HG02759 (cell line): ENCODE measurements around the gene UGT2B15.
"Not testable (repeated sequence)": the region's sequence is repeated elsewhere in the genome, so short reads cannot be mapped to it uniquely, and the experiment has no call there.

Experiments
- ATAC-seq: cut with Tn5 transposase; IDR thresholded peaks from one replicate; pipeline ENCODE4 v1.9.1; 2021; ENCODE audit warnings: mild to moderate bottlenecking, moderate library complexity; ENCODE audit not compliant: unreplicated experiment

The UGT2B15 gene

GRCh38 chr4:68670479-68670939, at the start of gene UGT2B15:
TSS of gene UGT2B15 (minus strand) at chr4:68670652. CDS start at chr4:68670618, 34 bp downstream.
- not testable (repeated sequence) for ATAC-seq

GRCh38 chr4:68719075-68719473, 48.6 kb upstream of the UGT2B15 start:
- no peak for ATAC-seq

DNA sequence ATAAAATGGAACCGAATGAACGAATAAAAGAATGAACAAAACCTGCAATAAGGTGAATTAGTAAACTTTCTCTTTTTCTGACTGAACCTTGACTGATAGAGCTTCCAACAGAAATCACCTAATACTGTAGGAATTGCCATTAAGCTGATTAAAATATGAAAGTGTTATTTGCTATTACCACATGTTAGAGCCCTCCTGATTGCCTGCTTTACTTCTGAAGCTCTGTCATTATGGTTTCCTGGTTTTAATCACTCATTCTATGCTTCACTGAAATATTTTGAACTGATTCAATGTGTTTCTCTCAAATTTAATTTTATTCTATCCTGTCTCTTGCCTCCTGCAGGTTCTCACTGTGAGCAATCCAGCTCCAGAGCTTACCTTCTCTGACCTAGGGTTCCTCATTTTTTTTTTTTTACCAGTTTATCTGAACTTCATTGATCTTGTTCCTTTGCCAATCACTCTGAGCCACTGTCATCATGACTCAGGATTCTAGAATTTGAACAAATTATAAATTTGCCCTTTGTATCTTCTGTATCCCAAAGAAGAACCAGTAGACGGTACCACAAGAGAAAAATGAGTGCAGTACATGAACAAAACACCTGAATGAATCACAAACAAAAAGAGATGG, 48.1 kb upstream of the UGT2B15 start:
- peak; percentile 47 for ATAC-seq

DNA sequence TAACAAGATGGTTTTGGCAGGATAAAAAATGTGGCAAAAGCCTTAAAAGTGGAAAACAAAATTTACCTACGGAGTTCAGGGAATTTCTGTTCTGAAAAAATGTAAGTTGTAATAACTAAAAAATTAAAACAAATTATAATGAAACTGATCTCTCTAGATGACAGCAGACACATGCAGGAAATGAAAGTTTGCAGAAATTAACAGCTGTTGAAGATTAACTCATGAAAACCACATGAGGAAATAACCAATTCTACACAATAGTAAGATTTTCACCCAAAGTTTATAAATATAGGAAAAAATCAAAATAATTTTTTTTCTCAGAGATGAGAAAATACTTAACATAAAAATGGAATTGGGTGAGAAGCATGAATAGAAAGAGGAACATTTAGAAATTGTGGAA, 47.5 kb upstream of the UGT2B15 start:
- peak; percentile 57 for ATAC-seq

DNA sequence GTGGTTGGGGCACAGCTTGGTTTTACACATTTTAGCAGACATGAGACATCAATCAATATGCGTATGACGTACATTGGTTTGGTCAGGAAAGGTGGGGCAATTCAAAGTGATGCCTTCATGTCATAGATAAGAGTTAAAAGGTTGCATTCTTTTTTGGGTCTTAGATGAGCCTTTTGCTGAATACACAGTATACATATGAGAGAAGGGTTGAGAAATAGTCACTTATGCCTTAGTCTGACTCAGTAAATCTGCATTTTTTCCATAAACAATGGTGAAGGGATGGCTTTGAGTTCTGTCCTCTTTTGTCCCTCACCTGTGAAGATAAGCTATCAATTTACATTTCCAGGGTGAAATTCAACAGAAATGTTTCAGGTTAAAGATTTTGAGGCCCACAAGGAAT, 43.9 kb upstream of the UGT2B15 start:
- no peak for ATAC-seq

GRCh38 chr4:68712207-68712606, 41.8 kb upstream of the UGT2B15 start:
- ATAC-seq, result no peak

DNA sequence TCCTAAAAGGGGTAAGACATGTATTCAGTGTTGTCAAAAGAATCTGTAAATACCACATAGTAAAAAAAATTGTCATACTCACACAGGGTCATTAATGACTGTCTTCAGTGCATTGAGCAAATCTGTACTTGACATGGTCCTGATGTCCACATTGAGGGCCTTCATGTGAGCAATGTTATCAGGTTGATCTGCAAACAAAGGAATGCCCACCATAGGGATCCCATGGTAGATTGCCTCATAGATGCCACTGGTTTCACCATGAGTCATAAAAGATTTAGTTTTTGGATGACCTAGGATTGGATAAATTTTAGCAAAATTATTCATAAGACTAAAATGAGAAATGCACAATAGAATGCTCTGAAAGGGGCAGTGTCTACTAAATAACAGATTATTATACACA, 38.1 kb upstream of the UGT2B15 start:
- ATAC-seq, result no peak

DNA sequence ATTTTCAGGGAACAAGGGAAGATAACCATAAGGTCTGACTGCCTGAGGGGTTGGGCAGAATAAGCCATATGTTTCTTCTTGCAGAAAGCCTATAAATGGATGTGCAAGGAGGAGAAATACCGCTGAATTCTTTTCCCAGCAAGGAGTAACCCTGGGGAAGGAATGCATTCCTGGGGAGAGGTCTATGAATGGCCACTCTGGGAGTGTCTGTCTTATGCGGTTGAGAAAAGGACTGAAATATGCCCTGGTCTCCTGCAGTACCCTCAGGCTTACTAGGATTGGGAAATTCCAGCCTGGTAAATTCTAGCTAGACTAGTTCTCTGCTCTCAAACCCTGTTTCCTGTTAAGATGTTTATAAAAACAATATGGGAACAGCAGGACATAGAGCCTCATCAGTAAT, 32.7 kb upstream of the UGT2B15 start:
- not testable (repeated sequence) for ATAC-seq

GRCh38 chr4:68700152-68700551, 29.7 kb upstream of the UGT2B15 start:
- no peak for ATAC-seq

- ATAC-seq, result no peak
Observed at GRCh38 chr4:68693325-68694075, 23.0 kb upstream of the UGT2B15 start.

GRCh38 chr4:68691186-68691585, 20.7 kb upstream of the UGT2B15 start:
- no peak for ATAC-seq

GRCh38 chr4:68683034-68683433, 12.6 kb upstream of the UGT2B15 start:
- no peak for ATAC-seq

GRCh38 chr4:68681298-68681697, 10.8 kb upstream of the UGT2B15 start:
- ATAC-seq, result not testable (repeated sequence)

DNA sequence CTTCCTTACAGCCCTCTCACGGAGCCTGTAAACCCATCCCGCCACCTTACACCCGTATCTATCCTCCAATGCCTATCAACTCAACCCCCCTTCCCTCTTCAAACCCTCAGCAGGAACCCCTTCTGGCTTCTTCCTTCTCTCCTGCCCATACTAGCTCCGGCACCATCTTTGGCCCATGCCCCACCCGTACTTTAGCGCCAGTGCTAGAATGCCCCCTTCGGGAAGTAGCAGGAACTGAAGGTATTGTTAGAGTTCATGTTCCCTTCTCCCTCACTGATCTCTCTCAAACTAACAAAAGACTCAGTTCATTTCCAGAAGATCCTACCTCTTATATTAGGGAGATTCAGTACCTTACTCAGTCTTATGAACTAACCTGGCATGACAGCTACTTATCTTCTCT, 2.7 kb upstream of the UGT2B15 start:
- no peak for ATAC-seq

DNA sequence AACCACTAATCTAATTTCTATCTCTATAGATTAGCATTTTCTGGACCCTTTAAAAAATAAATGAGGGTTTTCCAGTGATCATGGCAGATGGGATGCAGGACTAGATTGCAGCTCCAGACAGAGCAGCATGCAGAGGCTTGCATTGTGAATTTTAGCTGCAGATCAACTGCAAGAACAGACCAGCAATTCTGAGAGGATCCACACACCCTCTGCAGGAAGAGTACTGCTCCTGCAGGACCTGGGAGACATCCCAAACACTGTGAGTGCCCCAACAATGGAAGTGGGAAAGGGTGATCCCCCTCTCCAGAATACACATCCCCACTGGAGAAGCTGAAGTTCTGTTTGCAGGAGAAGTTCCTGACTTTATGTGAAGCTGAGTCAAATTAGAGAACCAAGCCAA, 765 bp upstream of the UGT2B15 start:
- not testable (repeated sequence) for ATAC-seq

DNA sequence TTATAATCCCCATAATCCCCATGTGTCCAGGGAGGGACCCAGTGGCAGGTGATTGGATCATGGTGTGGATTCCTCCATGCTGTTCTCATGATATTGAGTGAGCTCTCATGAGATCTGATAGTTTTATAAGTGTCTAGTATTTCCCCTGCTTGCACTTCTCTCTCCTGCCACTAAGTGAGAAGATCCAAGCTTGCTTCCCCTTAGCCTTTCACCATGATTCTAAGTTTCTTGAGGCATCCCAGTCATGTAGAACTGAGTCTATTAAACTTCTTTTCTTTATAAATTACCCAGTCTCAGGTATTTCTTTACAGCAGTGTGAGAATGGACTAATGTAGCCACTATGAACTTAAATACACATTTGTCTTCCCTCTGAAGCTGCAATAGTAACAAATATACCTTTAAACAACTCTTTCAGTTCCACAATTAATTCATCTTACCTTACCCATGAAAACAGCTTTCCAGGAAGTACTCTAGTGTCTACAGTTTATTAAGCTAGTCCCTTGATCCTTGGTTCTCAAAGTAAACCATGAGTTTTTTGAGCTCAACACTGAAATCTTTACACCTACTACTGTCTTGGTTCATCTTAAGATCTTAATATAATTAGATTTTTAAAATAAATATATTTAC, 1.8 kb downstream of the UGT2B15 start:
- not testable (repeated sequence) for ATAC-seq

DNA sequence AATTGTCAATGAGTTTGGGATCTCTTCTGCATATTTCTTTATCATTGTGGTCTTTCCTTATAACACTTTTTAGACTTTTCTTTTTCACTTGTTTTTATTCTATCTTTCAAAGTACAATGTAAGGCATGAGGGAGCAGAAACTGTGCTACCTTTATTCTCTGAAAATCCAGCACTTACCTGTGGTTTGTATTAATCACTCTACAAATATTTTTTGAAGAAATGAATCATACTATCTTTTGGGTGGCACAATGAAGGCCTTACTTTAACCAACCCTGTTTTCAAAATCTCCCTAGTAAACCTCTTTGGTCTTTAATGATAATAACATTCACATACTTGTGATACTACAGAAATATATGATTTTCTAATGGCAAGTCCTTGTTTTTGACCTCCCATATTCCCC, 2.9 kb downstream of the UGT2B15 start:
- ATAC-seq, result not testable (repeated sequence)

- not testable (repeated sequence) for ATAC-seq
Observed at GRCh38 chr4:68664721-68665120, 5.7 kb downstream of the UGT2B15 start.

- not testable (repeated sequence) for ATAC-seq
Observed at GRCh38 chr4:68662836-68663574, 7.4 kb downstream of the UGT2B15 start.

- no peak for ATAC-seq
Observed at GRCh38 chr4:68658672-68659071, 11.8 kb downstream of the UGT2B15 start.

- ATAC-seq, result peak; percentile 72
Observed at GRCh38 chr4:68657022-68657594, 13.3 kb downstream of the UGT2B15 start.
